Ectodermal cell (in vitro differentiated cells): ENCODE data around the gene JAKMIP3.

Experiments
- H3K27ac ChIP-seq: 2 replicates; pipeline ENCODE4 v1.7.0; 2013; ENCODE audit warnings: mild to moderate bottlenecking, low read depth, low read length; ENCODE audit not compliant: insufficient read depth, poor library complexity, severe bottlenecking
- H3K27me3 ChIP-seq: 2 replicates; pipeline ENCODE4 v1.7.0; 2013; ENCODE audit warnings: mild to moderate bottlenecking, low read length; ENCODE audit not compliant: insufficient read depth, control insufficient read depth, poor library complexity, severe bottlenecking
- H3K36me3 ChIP-seq: one replicate; pipeline ENCODE4 v1.7.0; 2013; ENCODE audit warnings: low read length; ENCODE audit not compliant: control insufficient read depth, insufficient read depth
- H3K4me1 ChIP-seq: one replicate; pipeline ENCODE4 v1.7.0; 2013; ENCODE audit warnings: low read length; ENCODE audit not compliant: control insufficient read depth, insufficient read depth
- H3K4me3 ChIP-seq: 2 replicates; pipeline ENCODE4 v1.7.0; 2013; ENCODE audit warnings: low read depth, low read length, control low read depth; ENCODE audit not compliant: insufficient read depth
- H3K9me3 ChIP-seq: 2 replicates; pipeline ENCODE4 v1.7.0; 2013; ENCODE audit warnings: mild to moderate bottlenecking, low read length, moderate library complexity; ENCODE audit not compliant: control insufficient read depth
- WGBS, 2 experiments: methylation state at CpG; one replicate each; pipeline ENCODE4 v1.1.7; 2013; ENCODE audit warnings: missing lambda C conversion rate in 2 of 2; 5-methylcytosine and 5-hydroxymethylcytosine counted together

JAKMIP3 gene

DNA sequence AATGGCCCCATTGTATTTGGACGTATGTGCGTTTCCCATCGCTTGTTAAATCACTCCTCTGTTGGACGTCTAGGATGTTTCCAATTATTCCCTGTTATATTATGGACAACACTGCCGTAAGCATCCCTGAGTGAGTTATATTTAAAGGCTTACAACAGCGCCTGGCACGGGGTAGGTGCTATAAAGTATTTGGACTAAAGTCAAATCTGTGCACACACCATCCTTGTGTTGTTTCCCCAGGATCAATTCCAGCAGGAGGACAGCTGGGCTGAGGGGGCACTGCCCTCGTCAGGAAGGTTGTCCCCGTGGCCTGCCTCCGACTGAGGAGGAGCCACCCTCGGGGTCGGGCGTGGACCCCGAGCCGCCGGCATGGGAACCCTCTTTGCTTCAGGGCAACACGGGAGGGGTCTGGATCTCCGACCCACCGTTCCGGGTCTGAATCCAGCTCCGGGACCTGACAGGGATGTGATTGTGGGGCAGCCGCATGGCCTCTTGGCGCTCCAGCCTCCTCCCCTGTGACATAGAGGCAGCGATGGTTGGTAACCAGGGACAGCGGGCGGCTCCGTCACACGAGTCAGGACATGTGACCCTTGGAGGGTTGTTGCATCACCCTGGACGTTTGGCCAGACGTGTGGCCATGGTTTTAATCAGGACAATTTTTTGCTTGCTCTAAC, 1.5 kb upstream of the JAKMIP3 start:
- Histone ChIP-seq H3K27me3 (peaks cover 6% of the 10 kb centered on the region), H3K27ac (no peak overlapping the region), H3K4me1 (peaks cover 13% of the 10 kb centered on the region), H3K9me3 (no peaks in the 10 kb centered on the region), H3K36me3 (no peaks in the 10 kb centered on the region), H3K4me3 (no peak overlapping the region)
- 96% methylated on average over 30 of the region's 30 CpGs for WGBS, 2 experiments

DNA sequence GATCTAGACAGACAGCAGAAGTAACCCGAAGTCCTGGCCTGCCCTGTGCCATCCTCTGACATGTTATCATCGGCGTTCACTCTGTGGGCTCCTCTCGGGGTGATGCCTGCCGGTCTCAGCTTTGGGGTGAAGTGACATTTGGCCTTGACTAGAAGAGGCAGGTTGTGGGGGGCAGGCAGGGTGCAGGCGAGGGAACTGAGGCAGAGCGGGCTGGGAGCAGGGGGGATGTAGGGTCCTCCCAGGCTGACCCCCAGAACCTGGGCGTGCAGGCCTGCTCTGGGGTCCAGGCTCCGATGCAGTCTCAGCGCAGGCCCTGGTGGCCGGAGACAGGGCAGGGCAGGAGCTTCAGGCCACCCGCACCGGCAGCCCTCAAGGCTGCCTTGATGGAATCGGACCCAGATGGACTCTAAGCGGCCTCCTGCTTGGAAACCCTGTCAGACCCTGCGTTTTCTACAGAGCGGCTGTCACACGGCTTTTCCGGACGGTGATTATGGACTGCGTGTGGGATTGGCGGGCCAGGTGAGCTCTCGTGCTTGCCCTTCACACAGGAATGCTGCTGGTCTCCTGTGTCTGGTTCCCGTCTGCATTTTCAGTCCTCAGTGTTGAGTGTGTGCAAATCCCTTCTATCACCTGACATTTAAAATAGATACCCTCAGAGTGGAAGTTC, 842 bp upstream of the JAKMIP3 start:
- Histone ChIP-seq H3K27ac (no peak overlapping the region), H3K9me3 (no peaks in the 10 kb centered on the region), H3K36me3 (no peaks in the 10 kb centered on the region), H3K4me1 (peaks cover 13% of the 10 kb centered on the region), H3K4me3 (no peak overlapping the region), H3K27me3 (peaks cover 6% of the 10 kb centered on the region)
- 90 to 92% methylated on average over 24 of the region's 24 CpGs for WGBS, 2 experiments

DNA sequence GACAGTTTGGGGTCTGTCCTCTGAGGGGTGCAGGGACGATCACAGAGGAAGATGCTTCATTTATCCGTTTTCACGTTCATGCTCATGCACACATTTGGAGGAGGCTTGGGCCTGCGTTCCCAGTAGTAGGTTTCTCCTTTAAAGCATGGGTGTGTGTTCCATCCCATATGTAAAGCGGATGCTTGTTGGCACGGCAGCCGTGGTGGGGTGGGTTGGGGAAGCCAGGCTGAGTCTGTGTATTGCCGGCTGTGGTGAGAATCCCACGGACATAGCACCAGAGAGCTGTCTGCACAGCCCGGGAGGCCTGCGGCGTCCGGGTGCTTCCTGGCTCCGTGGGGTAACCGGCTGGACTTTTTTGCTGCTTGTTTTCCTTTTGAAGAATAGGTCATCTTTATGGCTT, 440 bp downstream of the JAKMIP3 start:
- Histone ChIP-seq H3K27me3 (peaks cover 6% of the 10 kb centered on the region), H3K4me3 (no peak overlapping the region), H3K9me3 (no peaks in the 10 kb centered on the region), H3K4me1 (peaks cover 13% of the 10 kb centered on the region), H3K27ac (no peak overlapping the region), H3K36me3 (no peaks in the 10 kb centered on the region)
- WGBS, 2 experiments: 85 to 88% methylated on average over 15 of the region's 15 CpGs

DNA sequence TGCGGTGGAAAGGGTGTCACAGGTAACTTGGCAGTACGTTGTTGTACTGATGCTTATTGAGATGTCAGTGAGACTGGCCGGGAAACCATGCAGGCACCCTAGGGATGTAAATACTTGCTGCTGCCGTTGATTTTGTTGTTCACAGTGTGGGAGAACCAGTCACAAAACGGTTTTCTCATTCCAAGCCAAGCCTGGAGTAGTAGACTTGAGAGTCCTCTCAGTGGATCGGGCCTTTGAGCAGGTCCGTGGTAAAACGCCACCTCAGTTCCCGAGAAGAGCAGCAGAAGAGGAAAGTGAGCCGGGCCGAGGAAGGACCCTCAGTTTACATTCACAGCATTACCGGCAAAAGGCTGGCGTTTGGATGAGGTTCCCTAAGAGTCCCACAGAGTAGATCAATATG, 1.1 kb downstream of the JAKMIP3 start:
- H3K36me3 ChIP-seq: no peaks in the 10 kb centered on the region
- peaks cover 13% of the 10 kb centered on the region for H3K4me1 ChIP-seq
- H3K27me3 ChIP-seq: peaks cover 6% of the 10 kb centered on the region
- H3K9me3 ChIP-seq: no peaks in the 10 kb centered on the region
- WGBS, 2 experiments: 81 to 84% methylated on average over 13 of the region's 13 CpGs
- H3K27ac ChIP-seq: no peak overlapping the region
- H3K4me3 ChIP-seq: no peak overlapping the region

DNA sequence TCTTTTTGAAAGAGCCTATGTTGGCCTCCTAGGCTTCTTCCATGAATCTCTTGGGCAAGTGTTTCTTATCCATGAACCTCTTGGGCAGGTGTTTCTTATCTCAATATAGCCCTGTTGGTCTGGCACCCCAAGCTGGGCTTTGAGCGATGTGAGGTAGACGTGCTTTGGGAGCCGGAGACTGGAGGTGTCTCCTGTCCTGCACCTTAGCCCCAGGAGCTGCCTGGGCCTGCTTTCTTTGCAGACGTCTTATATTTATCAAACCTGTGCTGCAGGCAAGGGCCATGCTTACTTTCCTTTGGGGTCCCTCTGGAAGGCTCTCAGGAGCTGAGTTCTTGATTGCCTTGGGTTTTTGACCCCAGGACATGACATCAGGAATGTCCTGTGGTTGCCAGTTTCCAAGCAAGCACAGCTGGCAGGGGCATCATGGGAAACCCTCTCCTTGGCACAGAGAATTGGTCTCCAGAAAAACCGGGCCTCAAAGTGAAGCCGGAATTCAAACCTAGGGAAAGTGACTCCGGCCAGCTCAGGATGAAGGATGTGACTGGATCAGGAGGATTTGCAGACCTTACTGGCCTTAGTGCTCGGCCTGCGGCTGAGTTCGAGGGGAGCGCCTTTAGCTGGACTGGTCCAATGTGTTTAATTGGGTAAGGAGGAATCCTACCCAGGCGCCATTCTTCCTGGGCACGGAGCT, 2.8 kb downstream of the JAKMIP3 start:
- WGBS, 2 experiments: 94 to 96% methylated on average over 13 of the region's 13 CpGs

DNA sequence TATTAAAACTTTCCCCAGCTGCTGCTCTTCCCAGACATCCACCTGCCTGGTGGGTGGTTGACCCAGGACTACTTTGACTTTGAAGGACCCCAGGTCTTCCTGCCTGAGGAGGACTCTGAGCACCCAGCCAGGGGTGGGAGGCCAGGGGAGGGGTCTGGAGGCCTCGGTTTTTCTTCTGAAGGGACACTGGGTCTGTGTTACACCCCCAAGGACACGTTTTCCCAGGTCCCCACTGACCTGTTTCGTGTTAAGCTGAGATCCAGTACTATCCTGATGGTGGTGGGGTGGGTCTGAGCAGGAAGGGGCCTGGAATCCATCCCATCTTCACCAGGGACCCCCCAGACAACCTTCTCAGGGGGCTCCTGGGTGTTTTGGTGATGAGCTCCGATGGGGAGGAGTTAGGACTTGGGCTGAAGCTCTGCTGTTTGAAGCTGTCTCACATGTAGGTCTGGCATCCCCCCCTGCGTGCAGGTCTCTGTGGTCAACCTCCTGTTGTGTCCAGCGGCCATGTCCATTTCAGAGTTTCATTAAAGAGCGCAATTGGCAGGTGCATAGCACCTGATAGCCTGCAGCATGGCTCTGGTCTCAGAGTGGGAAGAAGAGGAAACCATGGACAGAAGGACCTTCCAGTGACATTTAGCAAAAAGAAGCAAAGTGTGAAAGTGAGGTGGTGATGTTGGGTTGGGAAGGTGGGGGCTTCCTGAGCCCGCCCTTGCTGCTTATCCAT, 3.5 kb downstream of the JAKMIP3 start:
- WGBS, 2 experiments: 93 to 95% methylated on average over 8 of the region's 8 CpGs
- Histone ChIP-seq H3K4me3 (no peak overlapping the region), H3K36me3 (no peaks in the 10 kb centered on the region), H3K27me3 (peaks cover 6% of the 10 kb centered on the region), H3K27ac (no peak overlapping the region), H3K4me1 (peaks cover 13% of the 10 kb centered on the region), H3K9me3 (no peaks in the 10 kb centered on the region)

More for the DNA sequence above, 2.8 kb downstream of the JAKMIP3 start:
- H3K36me3 ChIP-seq: no peaks in the 10 kb centered on the region
- no peaks in the 10 kb centered on the region for H3K9me3 ChIP-seq
- H3K27me3 ChIP-seq: peaks cover 6% of the 10 kb centered on the region
- peaks cover 13% of the 10 kb centered on the region for H3K4me1 ChIP-seq
- H3K27ac ChIP-seq: no peak overlapping the region
- no peak overlapping the region for H3K4me3 ChIP-seq

DNA sequence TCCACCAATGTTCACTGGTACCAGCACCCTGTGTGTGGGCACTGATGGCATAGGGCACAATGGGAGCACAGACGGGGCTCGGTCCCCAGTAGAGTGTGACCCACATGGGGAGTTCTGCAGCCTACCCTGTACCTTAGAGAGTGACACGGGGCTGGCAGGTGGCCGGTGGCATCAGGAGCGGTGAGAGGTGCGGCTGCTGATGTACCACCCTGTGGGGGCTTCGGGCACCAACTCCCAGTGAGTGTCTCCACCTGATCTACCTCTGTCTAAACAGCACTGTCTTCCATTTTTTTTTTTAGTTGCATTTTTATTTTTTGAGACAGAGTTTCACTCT, 4.1 kb downstream of the JAKMIP3 start:
- no peaks in the 10 kb centered on the region for H3K36me3 ChIP-seq
- no peaks in the 10 kb centered on the region for H3K9me3 ChIP-seq
- peaks cover 13% of the 10 kb centered on the region for H3K4me1 ChIP-seq
- WGBS, 2 experiments: 89% methylated on average over 7 of the region's 7 CpGs
- H3K4me3 ChIP-seq: no peak overlapping the region
- no peak overlapping the region for H3K27ac ChIP-seq
- H3K27me3 ChIP-seq: peaks cover 5% of the 10 kb centered on the region

DNA sequence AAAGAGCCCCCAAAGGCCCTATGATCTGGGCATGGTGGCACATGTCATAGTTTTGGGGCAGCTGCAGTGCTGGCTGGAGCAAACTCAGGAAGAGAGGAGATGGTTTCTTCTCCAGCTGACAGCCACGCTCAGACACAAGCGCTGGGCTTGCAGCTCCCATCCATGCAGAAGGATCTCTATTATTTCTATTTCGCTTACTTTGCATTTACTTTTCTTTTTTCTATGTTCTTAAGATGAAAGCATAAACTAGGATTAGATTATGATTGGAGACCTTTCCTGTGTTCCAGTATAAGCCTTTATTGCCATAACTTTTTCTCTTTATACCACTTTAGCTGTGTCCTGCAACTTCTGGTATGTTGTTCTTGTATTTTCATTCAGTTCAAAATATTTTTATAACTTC, 5.0 kb downstream of the JAKMIP3 start:
- Histone ChIP-seq H3K36me3 (no peaks in the 10 kb centered on the region), H3K27ac (no peak overlapping the region), H3K4me1 (peaks cover 5% of the 10 kb centered on the region), H3K9me3 (no peaks in the 10 kb centered on the region), H3K27me3 (no peaks in the 10 kb centered on the region), H3K4me3 (no peak overlapping the region)
- 70 to 79% methylated on average over 1 to 2 of the region's 3 CpGs for WGBS, 2 experiments

DNA sequence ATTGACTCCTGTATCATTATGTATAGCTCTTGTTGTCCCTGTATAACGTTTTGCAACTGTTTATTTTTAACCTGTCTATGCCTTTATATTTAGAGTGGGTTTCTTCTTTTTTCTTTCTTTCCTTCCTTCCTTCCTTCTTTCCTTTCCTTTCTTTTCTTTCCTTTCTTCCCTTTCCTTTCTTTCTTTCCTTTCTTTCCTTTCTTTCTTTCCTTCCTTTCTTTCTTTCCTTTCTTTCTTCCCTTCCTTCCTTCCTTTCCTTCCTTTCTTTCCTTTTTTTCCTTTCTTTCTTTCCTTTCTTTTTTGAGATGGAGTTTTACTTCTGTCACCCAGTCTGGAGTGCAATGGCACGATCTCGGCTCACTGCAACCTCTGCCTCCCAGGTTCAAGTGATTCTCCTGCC, 5.9 kb downstream of the JAKMIP3 start:
- no peaks in the 10 kb centered on the region for H3K27me3 ChIP-seq
- no peak overlapping the region for H3K27ac ChIP-seq
- no peak overlapping the region for H3K4me3 ChIP-seq
- 84 to 89% methylated on average over 2 to 3 of the region's 3 CpGs for WGBS, 2 experiments
- H3K9me3 ChIP-seq: no peaks in the 10 kb centered on the region
- H3K36me3 ChIP-seq: no peaks in the 10 kb centered on the region
- H3K4me1 ChIP-seq: no peaks in the 10 kb centered on the region
